Sigmoid colon (tissue), 4 donors: ENCODE results near the gene BCAR3.
A peak's percentile ranks its signal among the peaks of the same experiment; 100 is the strongest.

Experiments
- CTCF ChIP-seq, 4 experiments: fragments of 450-650 bp in 3 of 4; fragments of 200-600 bp in 1 of 4; IDR thresholded peaks; one replicate each; pipeline ENCODE4 v1.5.1; 2016 to 2019; ENCODE audit warnings: antibody characterized with exemption in 4 of 4, mild to moderate bottlenecking in 3 of 4, moderate library complexity in 2 of 4
- POLR2AphosphoS5 ChIP-seq, 4 donors: sonication (generic); formaldehyde crosslinking; IDR thresholded peaks; one replicate each; pipeline ENCODE4 v1.6.1; 2017; ENCODE audit warnings: antibody characterized with exemption in 4 of 4

GRCh38 chr1:93591676-93592550 lies 89.7 kb downstream of the BCAR3 start:
- TF ChIP-seq CTCF (IDR thresholded peaks at IDR 0.05) (no peak), POLR2AphosphoS5 (IDR thresholded peaks at IDR 0.05) (peak in 1 of 4 donors; percentile 21)
